Measurements from ENCODE around the gene BROX. TPM values are rescaled to one million over a fixed set of nuclear protein-coding genes. Genes with fewer than 3 reads are reported as not detected.
"Not testable (repeated sequence)": the region's sequence is repeated elsewhere in the genome, so short reads cannot be mapped to it uniquely, and the experiment has no call there.

BROX gene
- total RNA-seq, 1 donor from 2014 or later: 50.2 TPM

- H3K4me3 ChIP-seq: no peak overlapping the region
- H3K27ac ChIP-seq: no peak overlapping the region
- intact Hi-C loops (cut with DNase I): no loop called here
- ATAC-seq (no peak), DNase-seq (no peak)
- H3K4me1 ChIP-seq: peaks cover 4% of the 10 kb centered on the region
- peaks cover 69% of the 10 kb centered on the region for H3K36me3 ChIP-seq
- no peaks in the 10 kb centered on the region for H3K27me3 ChIP-seq (ENCODE audit: low read depth)
- TF ChIP-seq, protein P1, sequence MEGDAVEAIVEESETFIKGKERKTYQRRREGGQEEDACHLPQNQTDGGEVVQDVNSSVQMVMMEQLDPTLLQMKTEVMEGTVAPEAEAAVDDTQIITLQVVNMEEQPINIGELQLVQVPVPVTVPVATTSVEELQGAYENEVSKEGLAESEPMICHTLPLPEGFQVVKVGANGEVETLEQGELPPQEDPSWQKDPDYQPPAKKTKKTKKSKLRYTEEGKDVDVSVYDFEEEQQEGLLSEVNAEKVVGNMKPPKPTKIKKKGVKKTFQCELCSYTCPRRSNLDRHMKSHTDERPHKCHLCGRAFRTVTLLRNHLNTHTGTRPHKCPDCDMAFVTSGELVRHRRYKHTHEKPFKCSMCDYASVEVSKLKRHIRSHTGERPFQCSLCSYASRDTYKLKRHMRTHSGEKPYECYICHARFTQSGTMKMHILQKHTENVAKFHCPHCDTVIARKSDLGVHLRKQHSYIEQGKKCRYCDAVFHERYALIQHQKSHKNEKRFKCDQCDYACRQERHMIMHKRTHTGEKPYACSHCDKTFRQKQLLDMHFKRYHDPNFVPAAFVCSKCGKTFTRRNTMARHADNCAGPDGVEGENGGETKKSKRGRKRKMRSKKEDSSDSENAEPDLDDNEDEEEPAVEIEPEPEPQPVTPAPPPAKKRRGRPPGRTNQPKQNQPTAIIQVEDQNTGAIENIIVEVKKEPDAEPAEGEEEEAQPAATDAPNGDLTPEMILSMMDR (IDR thresholded peaks at IDR 0.05): no peak
- no peaks in the 10 kb centered on the region for H3K9me3 ChIP-seq
Measured at GRCh38 chr1:222734740-222735139, 22.4 kb downstream of the BROX start.

- intact Hi-C loops (cut with DNase I): no loop called here
- Histone ChIP-seq H3K4me3 (no peak overlapping the region), H3K36me3 (peaks cover 52% of the 10 kb centered on the region), H3K27me3 (ENCODE audit: low read depth) (no peaks in the 10 kb centered on the region), H3K9me3 (no peaks in the 10 kb centered on the region), H3K27ac (no peak overlapping the region), H3K4me1 (no peaks in the 10 kb centered on the region)
- DNase-seq: no peak
- no peak for ATAC-seq
- TF ChIP-seq, protein P1 (IDR thresholded peaks at IDR 0.05): no peak
Measured at GRCh38 chr1:222736470-222736869, 24.1 kb downstream of the BROX start.

GRCh38 chr1:222736972-222737371 is 24.6 kb downstream of the BROX start, which contains the start of gene FAM177B:
Gene FAM177B, plus strand, starts transcription at chr1:222737202. Its CDS starts 9,344 bp downstream, at chr1:222746546.
- Histone ChIP-seq H3K4me1 (no peaks in the 10 kb centered on the region), H3K27me3 (ENCODE audit: low read depth) (no peaks in the 10 kb centered on the region), H3K27ac (no peak within 1 kb of the TSS), H3K4me3 (no peak within 1 kb of the TSS), H3K9me3 (no peaks in the 10 kb centered on the region), H3K36me3 (peaks cover 47% of the 10 kb centered on the region)
- intact Hi-C loops (cut with DNase I): no loop called here
- TF ChIP-seq, protein P1 (IDR thresholded peaks at IDR 0.05): no peak
- DNase-seq (no peak), ATAC-seq (peak; percentile 39 to 51)

DNA sequence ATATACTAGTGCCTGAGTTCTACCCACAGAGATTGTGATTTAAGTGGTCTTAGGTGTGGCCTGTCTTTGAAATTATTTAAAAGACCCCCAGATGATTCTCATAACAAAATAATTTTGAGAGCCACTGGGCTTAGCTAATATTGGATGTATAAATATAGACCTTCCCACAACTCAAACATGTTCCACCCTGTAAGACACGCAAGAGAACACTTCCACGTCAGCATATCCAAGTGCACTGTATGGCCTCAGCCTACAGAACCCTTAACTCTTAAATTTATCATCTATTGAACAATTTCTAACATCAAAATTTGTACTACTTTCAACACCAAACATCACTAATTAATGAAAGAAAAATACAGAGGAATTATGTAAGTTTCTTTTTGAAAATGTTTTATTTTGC is 27.1 kb downstream of the BROX start:
- intact Hi-C loops (cut with DNase I): no loop called here
- H3K36me3 ChIP-seq: peaks cover 22% of the 10 kb centered on the region
- TF ChIP-seq, protein P1 (IDR thresholded peaks at IDR 0.05): no peak
- ATAC-seq (no peak), DNase-seq (no peak)
- no peaks in the 10 kb centered on the region for H3K4me1 ChIP-seq
- H3K4me3 ChIP-seq: no peak overlapping the region
- no peak overlapping the region for H3K27ac ChIP-seq
- H3K27me3 ChIP-seq (ENCODE audit: low read depth): no peaks in the 10 kb centered on the region
- no peaks in the 10 kb centered on the region for H3K9me3 ChIP-seq

GRCh38 chr1:222739929-222740328 is 27.6 kb downstream of the BROX start:
- intact Hi-C loops (cut with DNase I): no loop called here
- no peaks in the 10 kb centered on the region for H3K27me3 ChIP-seq (ENCODE audit: low read depth)
- no peaks in the 10 kb centered on the region for H3K9me3 ChIP-seq
- no peak for DNase-seq
- H3K27ac ChIP-seq: no peak overlapping the region
- no peaks in the 10 kb centered on the region for H3K4me1 ChIP-seq
- peaks cover 17% of the 10 kb centered on the region for H3K36me3 ChIP-seq
- no peak overlapping the region for H3K4me3 ChIP-seq
- TF ChIP-seq, protein P1 (IDR thresholded peaks at IDR 0.05): no peak
- no peak for ATAC-seq

GRCh38 chr1:222741630-222742457 is 29.5 kb downstream of the BROX start:
- H3K4me1 ChIP-seq; intact Hi-C loops (cut with DNase I); ATAC-seq; H3K27ac ChIP-seq; H3K27me3 ChIP-seq (ENCODE audit: low read depth); H3K4me3 ChIP-seq; H3K36me3 ChIP-seq; H3K9me3 ChIP-seq; DNase-seq: not testable (repeated sequence)

Data from lower lobe of right lung (tissue), 2 donors.